Measurements from ENCODE around the gene RPGRIP1L. TPM values are rescaled to one million over a fixed set of nuclear protein-coding genes. Genes with fewer than 3 reads are reported as not detected.

The RPGRIP1L gene
- total and polyA plus RNA-seq, 12 donors, result 2.6 to 11.6 (median 6.6) TPM

GRCh38 chr16:53714205-53715022, 10.8 kb upstream of the RPGRIP1L start:
- WGBS, 4 donors, result 62 to 73% (median 69%) methylated on average over 7 of the region's 7 CpGs
- no peak for TF ChIP-seq POLR2A (IDR thresholded peaks at IDR 0.05)
- TF ChIP-seq CTCF (IDR thresholded peaks at IDR 0.05), result no peak

GRCh38 chr16:53713403-53714204, 9.9 kb upstream of the RPGRIP1L start:
- H3K27ac ChIP-seq, result peak overlapping the region in 4 of 5 donors; percentile 4 to 62 (median 40)
- H3K4me3 ChIP-seq, result no peak overlapping the region
- peaks cover 34 to 65% of the 10 kb centered on the region in 2 donors for H3K4me1 ChIP-seq (replicated peaks in 1 of 2)
- no peaks in the 10 kb centered on the region for H3K27me3 ChIP-seq
- H3K9me3 ChIP-seq (replicated peaks in 1 of 3), result no peaks in the 10 kb centered on the region
- TF ChIP-seq CTCF (IDR thresholded peaks at IDR 0.05) (no peak), POLR2A (IDR thresholded peaks at IDR 0.05) (no peak)
- intact Hi-C loops (cut with DNase I), result no loop called here
- no peak for DNase-seq
- WGBS, 4 donors, result 44 to 55% (median 52%) methylated on average over 3 of the region's 3 CpGs
- no peaks in the 10 kb centered on the region for H3K36me3 ChIP-seq (replicated peaks in 1 of 2)

More at GRCh38 chr16:53714205-53715022, 10.8 kb upstream of the RPGRIP1L start:
- Histone ChIP-seq H3K27ac (peak overlapping the region in 4 of 5 donors; percentile 4 to 62 (median 40)), H3K27me3 (no peaks in the 10 kb centered on the region), H3K4me1 (replicated peaks in 1 of 2) (peaks cover 30 to 65% of the 10 kb centered on the region in 2 donors), H3K4me3 (no peak overlapping the region), H3K9me3 (replicated peaks in 1 of 3) (no peaks in the 10 kb centered on the region), H3K36me3 (replicated peaks in 1 of 2) (no peaks in the 10 kb centered on the region)
- peak in 2 of 7 donors; percentile 33 to 37 for DNase-seq
- intact Hi-C loops (cut with DNase I), result no loop called here

- H3K36me3 ChIP-seq (replicated peaks in 1 of 2), result no peaks in the 10 kb centered on the region
- H3K27me3 ChIP-seq, result no peaks in the 10 kb centered on the region
- no peak overlapping the region for H3K4me3 ChIP-seq
- no peak for DNase-seq
- H3K4me1 ChIP-seq (replicated peaks in 1 of 2), result peaks cover 34 to 52% of the 10 kb centered on the region in 2 donors
- intact Hi-C loops (cut with DNase I), result no loop called here
- no peak for TF ChIP-seq CTCF (IDR thresholded peaks at IDR 0.05)
- no peak for TF ChIP-seq POLR2A (IDR thresholded peaks at IDR 0.05)
- no peaks in the 10 kb centered on the region for H3K9me3 ChIP-seq (replicated peaks in 1 of 3)
- no peak overlapping the region for H3K27ac ChIP-seq
- WGBS, 4 donors, result 93 to 97% (median 94%) methylated on average over 2 of the region's 2 CpGs
Observed at GRCh38 chr16:53712065-53712464, 8.4 kb upstream of the RPGRIP1L start.

GRCh38 chr16:53711390-53711789, 7.7 kb upstream of the RPGRIP1L start:
- no peak overlapping the region for H3K4me3 ChIP-seq
- no peak for DNase-seq
- 82 to 94% (median 92%) methylated on average over 3 of the region's 3 CpGs for WGBS, 4 donors
- H3K27me3 ChIP-seq, result no peaks in the 10 kb centered on the region
- no peak overlapping the region for H3K27ac ChIP-seq
- H3K4me1 ChIP-seq (replicated peaks in 1 of 2), result peaks cover 34 to 51% of the 10 kb centered on the region in 2 donors
- intact Hi-C loops (cut with DNase I), result no loop called here
- TF ChIP-seq POLR2A (IDR thresholded peaks at IDR 0.05) (no peak), CTCF (IDR thresholded peaks at IDR 0.05) (no peak)
- H3K9me3 ChIP-seq (replicated peaks in 1 of 3), result no peaks in the 10 kb centered on the region
- H3K36me3 ChIP-seq (replicated peaks in 1 of 2), result no peaks in the 10 kb centered on the region

All from adrenal gland (tissue), 12 donors.